Kidney (tissue), 14 donors: ENCODE results near the gene ZNF605. TPM values are rescaled to one million over a fixed set of nuclear protein-coding genes. Genes with fewer than 3 reads are reported as not detected.

Source experiments
- DNase-seq, 5 donors: peaks; one replicate each; pipeline ENCODE4 v3.0.0-alpha.2; 2013 to 2020
- FAIRE-seq: peaks from 2 replicates; lab custom pipeline; 2012; peaks lifted over from hg19 to GRCh38; lab: Jason Lieb, UNC
- H3K27ac ChIP-seq, 2 donors: one replicate each; pipeline ENCODE4 v1.7.0; 2013; ENCODE audit warnings: low read depth in 2 of 2, low read length in 2 of 2, inconsistent platforms in 1 of 2
- H3K27me3 ChIP-seq: one replicate; pipeline ENCODE4 v1.7.1; 2013; ENCODE audit warnings: low read length, inconsistent platforms; ENCODE audit not compliant: control insufficient read depth, insufficient read depth
- H3K36me3 ChIP-seq, 3 donors: one replicate each; pipeline versions ENCODE4 v1.7.0 to v1.7.1; 2013; ENCODE audit warnings: low read length in 3 of 3, control low read depth in 1 of 3, inconsistent platforms in 1 of 3; ENCODE audit not compliant: insufficient read depth in 3 of 3, control insufficient read depth in 2 of 3
- H3K4me1 ChIP-seq, 3 donors: one replicate each; pipeline versions ENCODE4 v1.7.0 to v1.7.1; 2013; ENCODE audit warnings: low read length in 3 of 3, inconsistent platforms in 1 of 3, low read depth in 1 of 3; ENCODE audit not compliant: control insufficient read depth in 2 of 3, insufficient read depth in 2 of 3
- H3K4me3 ChIP-seq, 3 donors: one replicate each; pipeline versions ENCODE4 v1.7.0 to v1.8.1; 2013; ENCODE audit warnings: low read length in 3 of 3, control low read depth in 1 of 3, inconsistent platforms in 1 of 3
- H3K9ac ChIP-seq, 3 donors: one replicate each; pipeline versions ENCODE4 v1.7.0 to v1.7.1; 2013; ENCODE audit warnings: low read length in 3 of 3, control low read depth in 1 of 3, inconsistent platforms in 1 of 3
- H3K9me3 ChIP-seq, 3 donors: one replicate each; pipeline versions ENCODE4 v1.7.0 to v1.7.1; 2013; ENCODE audit warnings: low read length in 3 of 3, control low read depth in 1 of 3, inconsistent platforms in 1 of 3; ENCODE audit not compliant: control insufficient read depth in 2 of 3, insufficient read depth in 1 of 3
- intact Hi-C: fragments of 100-400 bp; cut with DNase I; formaldehyde crosslinking; loops from one replicate; pipeline ENCODE4 v1.11.1; 2022
- polyA plus RNA-seq: library from polyadenylated mRNA; stranded (reverse); fragments of 350-450 nt; fragmentation: Illumina TruSeq; extraction: RNeasy Lipid Tissue Mini Kit (QIAGEN cat#74804); gene quantifications from one replicate; pipeline ENCODE4 v1.2.3, GENCODE V29; 2014; ENCODE audit warnings: low read depth, low replicate concordance; ENCODE audit not compliant: insufficient read depth
- total RNA-seq: library from RNA; stranded (reverse); fragmentation: NEBNext Ultra II Directional; extraction: Animal tissue kit (Norgen Biotek cat#: 25700); gene quantifications from one replicate; pipeline ENCODE4 v1.2.1, GENCODE V29; 2021
- TF ChIP-seq, protein P1 (sequence below): IDR thresholded peaks from 3 replicates; pipeline ENCODE4 v1.5.1; 2012; ENCODE audit warnings: mild to moderate bottlenecking, moderate library complexity, borderline replicate concordance; ENCODE audit not compliant: insufficient read depth; ENCODE audit errors: extremely low read depth
- donor health status: control.
- donor health status: control.
- donor health status: control.
- donor health status: control.
- donor health status: control.
- donor health status: DM: yes; HTN: yes; CAD: no.
- donor health status: Normal renal cell carcinoma (clear cell type).

Gene ZNF605
- total and polyA plus RNA-seq, 2 donors from 2014 or later: 5.0 to 15.2 TPM

DNA sequence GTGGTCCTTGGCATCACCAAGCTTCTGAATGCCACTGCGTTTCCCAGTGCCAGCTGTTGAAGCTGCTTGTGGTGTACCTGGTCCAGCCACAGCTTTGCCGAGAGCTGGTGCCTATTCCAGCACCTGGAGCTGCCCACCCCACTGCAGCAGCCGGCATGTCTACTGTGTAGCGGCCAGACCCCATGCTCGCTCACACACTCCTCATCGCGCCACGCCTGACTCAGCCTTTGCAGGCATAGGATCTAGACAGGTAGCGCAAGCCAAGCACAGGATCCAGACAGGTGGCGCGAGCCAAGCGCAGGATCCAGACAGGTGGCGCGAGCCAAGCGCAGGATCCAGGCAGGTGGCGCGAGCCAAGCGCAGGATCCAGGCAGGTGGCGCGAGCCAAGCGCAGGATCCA is 11.6 kb upstream of the ZNF605 start:
- no peaks in the 10 kb centered on the region for H3K4me1 ChIP-seq
- TF ChIP-seq, protein P1, sequence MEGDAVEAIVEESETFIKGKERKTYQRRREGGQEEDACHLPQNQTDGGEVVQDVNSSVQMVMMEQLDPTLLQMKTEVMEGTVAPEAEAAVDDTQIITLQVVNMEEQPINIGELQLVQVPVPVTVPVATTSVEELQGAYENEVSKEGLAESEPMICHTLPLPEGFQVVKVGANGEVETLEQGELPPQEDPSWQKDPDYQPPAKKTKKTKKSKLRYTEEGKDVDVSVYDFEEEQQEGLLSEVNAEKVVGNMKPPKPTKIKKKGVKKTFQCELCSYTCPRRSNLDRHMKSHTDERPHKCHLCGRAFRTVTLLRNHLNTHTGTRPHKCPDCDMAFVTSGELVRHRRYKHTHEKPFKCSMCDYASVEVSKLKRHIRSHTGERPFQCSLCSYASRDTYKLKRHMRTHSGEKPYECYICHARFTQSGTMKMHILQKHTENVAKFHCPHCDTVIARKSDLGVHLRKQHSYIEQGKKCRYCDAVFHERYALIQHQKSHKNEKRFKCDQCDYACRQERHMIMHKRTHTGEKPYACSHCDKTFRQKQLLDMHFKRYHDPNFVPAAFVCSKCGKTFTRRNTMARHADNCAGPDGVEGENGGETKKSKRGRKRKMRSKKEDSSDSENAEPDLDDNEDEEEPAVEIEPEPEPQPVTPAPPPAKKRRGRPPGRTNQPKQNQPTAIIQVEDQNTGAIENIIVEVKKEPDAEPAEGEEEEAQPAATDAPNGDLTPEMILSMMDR: no peak
- no peak overlapping the region for H3K27ac ChIP-seq
- no peak overlapping the region for H3K9ac ChIP-seq
- FAIRE-seq (no peak), DNase-seq (no peak)
- no peaks in the 10 kb centered on the region for H3K9me3 ChIP-seq
- no peaks in the 10 kb centered on the region for H3K36me3 ChIP-seq
- no peaks in the 10 kb centered on the region for H3K27me3 ChIP-seq
- no peak overlapping the region for H3K4me3 ChIP-seq
- intact Hi-C loops: no loop called here

GRCh38 chr12:132966676-132967415 is 10.7 kb upstream of the ZNF605 start:
- Histone ChIP-seq H3K4me3 (no peak overlapping the region), H3K27ac (no peak overlapping the region), H3K36me3 (no peaks in the 10 kb centered on the region), H3K27me3 (no peaks in the 10 kb centered on the region), H3K9me3 (no peaks in the 10 kb centered on the region), H3K9ac (no peak overlapping the region), H3K4me1 (no peaks in the 10 kb centered on the region)
- intact Hi-C loops: no loop called here
- DNase-seq (no peak), FAIRE-seq (no peak)
- TF ChIP-seq, protein P1: no peak

GRCh38 chr12:132965796-132966195 is 9.7 kb upstream of the ZNF605 start:
- TF ChIP-seq, protein P1: no peak
- Histone ChIP-seq H3K4me1 (no peaks in the 10 kb centered on the region), H3K27ac (no peak overlapping the region), H3K9me3 (no peaks in the 10 kb centered on the region), H3K4me3 (no peak overlapping the region), H3K27me3 (no peaks in the 10 kb centered on the region), H3K9ac (no peak overlapping the region), H3K36me3 (no peaks in the 10 kb centered on the region)
- FAIRE-seq (no peak), DNase-seq (no peak)
- intact Hi-C loops: no loop called here
